Hepatocyte (in vitro differentiated cells): ENCODE measurements around the gene PTDSS2. TPM values are rescaled to one million over a fixed set of nuclear protein-coding genes. Genes with fewer than 3 reads are reported as not detected.
A peak's percentile ranks its signal among the peaks of the same experiment; 100 is the strongest.
"Not testable (repeated sequence)": the region's sequence is repeated elsewhere in the genome, so short reads cannot be mapped to it uniquely, and the experiment has no call there.

Experiments
- DNase-seq: peaks from one replicate; pipeline ENCODE4 v3.0.0-alpha.2; 2016; ENCODE audit warnings: low spot score
- H2AFZ ChIP-seq: fragments of 200-600 bp; sonication (generic); 2 replicates; pipeline ENCODE4 v1.6.0; 2016; ENCODE audit warnings: antibody characterized with exemption, mild to moderate bottlenecking
- H3K27ac ChIP-seq: fragments of 200-600 bp; sonication (generic); 2 replicates; pipeline ENCODE4 v1.5.1; 2016; ENCODE audit warnings: mild to moderate bottlenecking
- H3K27me3 ChIP-seq: fragments of 200-600 bp; sonication (generic); 2 replicates; pipeline ENCODE4 v1.6.1; 2016
- H3K36me3 ChIP-seq: fragments of 200-600 bp; sonication (generic); replicated peaks from 2 replicates; pipeline ENCODE4 v1.5.1; 2016; ENCODE audit warnings: low read depth; ENCODE audit not compliant: insufficient read depth
- H3K4me1 ChIP-seq: fragments of 200-600 bp; sonication (generic); 2 replicates; pipeline ENCODE4 v1.5.1; 2016; ENCODE audit warnings: mild to moderate bottlenecking, moderate library complexity; ENCODE audit not compliant: insufficient read depth
- H3K4me2 ChIP-seq: fragments of 200-600 bp; sonication (generic); 2 replicates; pipeline ENCODE4 v1.6.0; 2016
- H3K4me3 ChIP-seq: fragments of 200-600 bp; sonication (generic); 2 replicates; pipeline ENCODE4 v1.5.1; 2016; ENCODE audit warnings: mild to moderate bottlenecking
- H3K79me2 ChIP-seq: fragments of 200-600 bp; sonication (generic); 2 replicates; pipeline ENCODE4 v1.6.0; 2017; ENCODE audit warnings: mild to moderate bottlenecking
- H3K9me2 ChIP-seq: fragments of 200-600 bp; sonication (generic); replicated peaks from 2 replicates; pipeline ENCODE4 v1.6.0; 2017; ENCODE audit warnings: mild to moderate bottlenecking; ENCODE audit not compliant: insufficient read depth
- H3K9me3 ChIP-seq: fragments of 200-600 bp; sonication (generic); 2 replicates; pipeline ENCODE4 v1.5.1; 2016; ENCODE audit warnings: low read depth, mild to moderate bottlenecking
- H4K20me1 ChIP-seq: fragments of 200-600 bp; sonication (generic); 2 replicates; pipeline ENCODE4 v1.6.0; 2016; ENCODE audit warnings: mild to moderate bottlenecking; ENCODE audit not compliant: insufficient read depth, poor library complexity, severe bottlenecking
- CTCF ChIP-seq: fragments of 200-600 bp; sonication (generic); IDR thresholded peaks from 2 replicates; pipeline ENCODE4 v1.5.1; 2016; ENCODE audit warnings: antibody characterized with exemption, mild to moderate bottlenecking; ENCODE audit not compliant: poor library complexity
- EZH2 ChIP-seq: fragments of 200-600 bp; sonication (generic); IDR thresholded peaks from 2 replicates; pipeline ENCODE4 v1.6.1; 2016; ENCODE audit warnings: antibody characterized with exemption, mild to moderate bottlenecking, borderline replicate concordance
- EZH2phosphoT487 ChIP-seq: fragments of 200-600 bp; sonication (generic); IDR thresholded peaks from one replicate; pipeline ENCODE4 v1.6.1; 2018; ENCODE audit warnings: antibody characterized with exemption, mild to moderate bottlenecking, low read depth, moderate library complexity; ENCODE audit not compliant: unreplicated experiment, severe bottlenecking
- WGBS: methylation state at CpG from one replicate; pipeline ENCODE4 v1.1.6; 2016; ENCODE audit warnings: low lambda C conversion rate; ENCODE audit errors: missing lambda C conversion rate; 5-methylcytosine and 5-hydroxymethylcytosine counted together
- polyA plus RNA-seq: library from polyadenylated mRNA; unstranded; fragments of >200 nt; fragmentation: Nextera tagmentation; extraction: Ambion mirVana; gene quantifications from 2 replicates; pipeline ENCODE4 v1.2.1, GENCODE V29; 2016
- total RNA-seq: library from RNA; depleted of rRNA; stranded (reverse); fragments of >200 nt; gene quantifications from 2 replicates; pipeline ENCODE4 v1.2.3, GENCODE V29; 2014

The PTDSS2 gene
- total RNA-seq (29.7 and 31.5 TPM in 2 replicates), polyA plus RNA-seq (50.6 and 50.8 TPM in 2 replicates)

- TF ChIP-seq EZH2: no peak
- no peak for TF ChIP-seq EZH2phosphoT487
- TF ChIP-seq CTCF: no peak
- peak within 1 kb of the TSS; percentile 93 for H3K4me3 ChIP-seq
- H3K27ac ChIP-seq: peak within 1 kb of the TSS; percentile 91
- peaks cover 32% of the 10 kb centered on the region for H3K4me1 ChIP-seq
- H3K79me2 ChIP-seq: peaks cover 53% of the 10 kb centered on the region
- peak within 1 kb of the TSS; percentile 67 for H2AFZ ChIP-seq
- 3% methylated on average over 80 of the region's 108 CpGs for whole genome bisulfite sequencing
- H3K27me3 ChIP-seq: no peaks in the 10 kb centered on the region
- H3K9me2 ChIP-seq: no peaks in the 10 kb centered on the region
- no peaks in the 10 kb centered on the region for H3K9me3 ChIP-seq
- DNase-seq: peak; percentile 98
- H3K36me3 ChIP-seq: no peaks in the 10 kb centered on the region
- peaks cover 6% of the 10 kb centered on the region for H4K20me1 ChIP-seq
- H3K4me2 ChIP-seq: peak within 1 kb of the TSS; percentile 87
These were observed at the start of gene PTDSS2 for GRCh38 chr11:449889-450808. Gene PTDSS2, plus strand, starts transcription at chr11:450279. Its CDS starts 177 bp downstream, at chr11:450456.

DNA sequence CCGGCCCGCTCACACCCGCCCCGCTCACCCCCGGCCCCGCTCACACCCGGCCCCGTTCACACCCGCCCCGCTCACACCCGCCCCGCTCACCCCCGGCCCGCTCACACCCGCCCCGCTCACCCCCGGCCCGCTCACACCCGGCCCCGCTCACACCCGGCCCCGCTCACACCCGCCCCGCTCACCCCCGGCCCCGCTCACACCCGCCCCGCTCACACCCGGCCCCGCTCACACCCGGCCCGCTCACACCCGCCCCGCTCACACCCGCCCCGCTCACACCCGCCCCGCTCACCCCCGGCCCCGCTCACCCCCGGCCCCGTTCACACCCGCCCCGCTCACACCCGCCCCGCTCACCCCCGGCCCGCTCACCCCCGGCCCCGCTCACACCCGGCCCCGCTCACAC lies 48.9 kb upstream of the PTDSS2 start:
- no CpG with 5 or more reads among the region's 52 CpGs for WGBS
- DNase-seq, H2AFZ ChIP-seq, H3K27me3 ChIP-seq, H3K79me2 ChIP-seq, H3K4me1 ChIP-seq, H3K4me3 ChIP-seq, H3K4me2 ChIP-seq, H3K9me3 ChIP-seq, H3K36me3 ChIP-seq, H3K27ac ChIP-seq, H4K20me1 ChIP-seq, H3K9me2 ChIP-seq: not testable (repeated sequence)

GRCh38 chr11:403021-403760 lies 46.9 kb upstream of the PTDSS2 start:
- H3K27ac ChIP-seq: no peak overlapping the region
- WGBS: 95% methylated on average over 20 of the region's 55 CpGs
- H3K4me3 ChIP-seq: no peak overlapping the region
- H3K4me1 ChIP-seq: peaks cover 11% of the 10 kb centered on the region
- H3K9me3 ChIP-seq: no peaks in the 10 kb centered on the region
- H3K36me3 ChIP-seq: no peaks in the 10 kb centered on the region
- H3K4me2 ChIP-seq: no peak overlapping the region
- DNase-seq: no peak
- no peak overlapping the region for H2AFZ ChIP-seq
- no peaks in the 10 kb centered on the region for H3K79me2 ChIP-seq
- TF ChIP-seq CTCF (no peak), EZH2 (no peak), EZH2phosphoT487 (no peak)
- H3K9me2 ChIP-seq: no peaks in the 10 kb centered on the region
- no peaks in the 10 kb centered on the region for H4K20me1 ChIP-seq
- no peaks in the 10 kb centered on the region for H3K27me3 ChIP-seq
